Endodermal cell (in vitro differentiated cells): ENCODE results near the gene RAB4B. TPM values are rescaled to one million over a fixed set of nuclear protein-coding genes. Genes with fewer than 3 reads are reported as not detected.

Experiments used
- DNase-seq: peaks from one replicate; pipeline ENCODE4 v3.0.0-alpha.2; 2017
- H3K27ac ChIP-seq: 2 replicates; pipeline ENCODE4 v1.5.1; 2013; ENCODE audit warnings: mild to moderate bottlenecking, low read depth, low read length, moderate library complexity
- H3K27me3 ChIP-seq: 2 replicates; pipeline ENCODE4 v1.6.1; 2013; ENCODE audit warnings: mild to moderate bottlenecking, low read length, moderate library complexity; ENCODE audit not compliant: insufficient read depth, control insufficient read depth, poor library complexity, severe bottlenecking
- H3K36me3 ChIP-seq: 2 replicates; pipeline ENCODE4 v1.7.0; 2013; ENCODE audit warnings: mild to moderate bottlenecking, low read length, moderate library complexity; ENCODE audit not compliant: control insufficient read depth, insufficient read depth
- H3K4me1 ChIP-seq: one replicate; pipeline ENCODE4 v1.7.0; 2013; ENCODE audit warnings: low read length; ENCODE audit not compliant: control insufficient read depth, insufficient read depth
- H3K4me3 ChIP-seq: 2 replicates; pipeline ENCODE4 v1.5.1; 2013; ENCODE audit warnings: mild to moderate bottlenecking, low read length, moderate library complexity
- H3K9ac ChIP-seq: 2 replicates; pipeline ENCODE4 v1.6.1; 2013; ENCODE audit warnings: mild to moderate bottlenecking, low read length, moderate library complexity; ENCODE audit not compliant: poor library complexity, severe bottlenecking; ENCODE audit errors: extremely low read depth
- H3K9me3 ChIP-seq: 2 replicates; pipeline ENCODE4 v1.6.1; 2013; ENCODE audit warnings: mild to moderate bottlenecking, low read length, moderate library complexity; ENCODE audit not compliant: control insufficient read depth
- H3K27ac Mint-ChIP-seq: 2 replicates; pipeline ENCODE4 v1.8.0; 2020; ENCODE audit warnings: mixed read lengths
- H3K27me3 Mint-ChIP-seq: 2 replicates; pipeline ENCODE4 v1.8.0; 2021; ENCODE audit warnings: mild to moderate bottlenecking, mixed read lengths; ENCODE audit not compliant: insufficient read depth
- H3K36me3 Mint-ChIP-seq: 2 replicates; pipeline ENCODE4 v1.8.0; 2020; ENCODE audit warnings: low read depth, mixed read lengths
- H3K4me1 Mint-ChIP-seq: 2 replicates; pipeline ENCODE4 v1.8.0; 2020; ENCODE audit warnings: mixed read lengths
- H3K4me3 Mint-ChIP-seq: 2 replicates; pipeline ENCODE4 v1.8.0; 2020; ENCODE audit warnings: mild to moderate bottlenecking, moderate library complexity, mixed read lengths
- H3K9me3 Mint-ChIP-seq: 2 replicates; pipeline ENCODE4 v1.8.0; 2020; ENCODE audit warnings: mild to moderate bottlenecking, mixed read lengths
- WGBS, 2 experiments: methylation state at CpG; one replicate each; pipeline versions ENCODE4 v1.1.5 to v1.1.7; 2013; ENCODE audit warnings: missing lambda C conversion rate in 2 of 2, mixed read lengths in 1 of 2; ENCODE audit not compliant: insufficient coverage in 1 of 2, insufficient read length in 1 of 2; 5-methylcytosine and 5-hydroxymethylcytosine counted together
- total RNA-seq, 2 donors: library from RNA; stranded (reverse); fragmentation: NEBNext Ultra II Directional in 1 of 2; extraction: Animal tissue kit (Norgen Biotek cat#: 25700) in 1 of 2; gene quantifications; 2 replicates in 1 of 2; 3 replicates in 1 of 2; pipeline ENCODE4 v1.2.1, GENCODE V29; 2021
- TF ChIP-seq, protein P1 (sequence below): fragments of 200-600 bp; sonication (generic); conservative IDR thresholded peaks from 2 replicates; pipeline ENCODE4 v1.5.0; 2021; ENCODE audit warnings: antibody characterized with exemption, mild to moderate bottlenecking

Gene RAB4B
- total RNA-seq, 2 donors from 2014 or later: 29.2 to 34.1 TPM

DNA sequence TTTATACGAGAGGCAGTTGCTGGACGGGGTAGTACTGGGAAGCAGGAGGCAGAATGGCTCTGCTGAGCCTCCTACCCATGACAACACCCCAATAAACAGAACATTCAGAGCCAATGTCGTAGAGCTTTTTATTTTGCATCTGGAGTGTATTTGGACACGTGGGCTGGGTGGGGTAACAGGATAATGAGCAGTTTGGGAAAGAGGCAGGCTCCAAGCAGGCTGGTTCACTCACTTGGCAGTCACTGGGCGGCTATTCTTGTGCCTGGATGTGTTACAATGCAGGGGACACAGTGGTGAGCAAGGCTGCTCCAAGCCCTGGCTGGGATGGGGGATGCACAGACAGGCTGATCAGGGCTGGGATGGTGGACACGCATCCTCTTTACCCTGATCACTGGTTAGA, 37.3 kb upstream of the RAB4B start:
- peak overlapping the region; percentile 72 for H3K27ac ChIP-seq
- no peaks in the 10 kb centered on the region for H3K4me1 ChIP-seq
- DNase-seq: no peak
- H3K9ac ChIP-seq: no peak overlapping the region
- no peaks in the 10 kb centered on the region for H3K9me3 ChIP-seq
- Mint-ChIP-seq H3K27ac (peak overlapping the region; percentile 76), H3K36me3 (peaks cover 30% of the 10 kb centered on the region), H3K27me3 (no peaks in the 10 kb centered on the region), H3K9me3 (no peaks in the 10 kb centered on the region), H3K4me1 (peaks cover 3% of the 10 kb centered on the region), H3K4me3 (no peak overlapping the region)
- 90 to 91% methylated on average over 4 to 6 of the region's 6 CpGs for WGBS, 2 experiments
- TF ChIP-seq, protein P1, sequence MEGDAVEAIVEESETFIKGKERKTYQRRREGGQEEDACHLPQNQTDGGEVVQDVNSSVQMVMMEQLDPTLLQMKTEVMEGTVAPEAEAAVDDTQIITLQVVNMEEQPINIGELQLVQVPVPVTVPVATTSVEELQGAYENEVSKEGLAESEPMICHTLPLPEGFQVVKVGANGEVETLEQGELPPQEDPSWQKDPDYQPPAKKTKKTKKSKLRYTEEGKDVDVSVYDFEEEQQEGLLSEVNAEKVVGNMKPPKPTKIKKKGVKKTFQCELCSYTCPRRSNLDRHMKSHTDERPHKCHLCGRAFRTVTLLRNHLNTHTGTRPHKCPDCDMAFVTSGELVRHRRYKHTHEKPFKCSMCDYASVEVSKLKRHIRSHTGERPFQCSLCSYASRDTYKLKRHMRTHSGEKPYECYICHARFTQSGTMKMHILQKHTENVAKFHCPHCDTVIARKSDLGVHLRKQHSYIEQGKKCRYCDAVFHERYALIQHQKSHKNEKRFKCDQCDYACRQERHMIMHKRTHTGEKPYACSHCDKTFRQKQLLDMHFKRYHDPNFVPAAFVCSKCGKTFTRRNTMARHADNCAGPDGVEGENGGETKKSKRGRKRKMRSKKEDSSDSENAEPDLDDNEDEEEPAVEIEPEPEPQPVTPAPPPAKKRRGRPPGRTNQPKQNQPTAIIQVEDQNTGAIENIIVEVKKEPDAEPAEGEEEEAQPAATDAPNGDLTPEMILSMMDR: no peak
- H3K36me3 ChIP-seq: peaks cover 23% of the 10 kb centered on the region
- no peak overlapping the region for H3K4me3 ChIP-seq
- no peaks in the 10 kb centered on the region for H3K27me3 ChIP-seq

DNA sequence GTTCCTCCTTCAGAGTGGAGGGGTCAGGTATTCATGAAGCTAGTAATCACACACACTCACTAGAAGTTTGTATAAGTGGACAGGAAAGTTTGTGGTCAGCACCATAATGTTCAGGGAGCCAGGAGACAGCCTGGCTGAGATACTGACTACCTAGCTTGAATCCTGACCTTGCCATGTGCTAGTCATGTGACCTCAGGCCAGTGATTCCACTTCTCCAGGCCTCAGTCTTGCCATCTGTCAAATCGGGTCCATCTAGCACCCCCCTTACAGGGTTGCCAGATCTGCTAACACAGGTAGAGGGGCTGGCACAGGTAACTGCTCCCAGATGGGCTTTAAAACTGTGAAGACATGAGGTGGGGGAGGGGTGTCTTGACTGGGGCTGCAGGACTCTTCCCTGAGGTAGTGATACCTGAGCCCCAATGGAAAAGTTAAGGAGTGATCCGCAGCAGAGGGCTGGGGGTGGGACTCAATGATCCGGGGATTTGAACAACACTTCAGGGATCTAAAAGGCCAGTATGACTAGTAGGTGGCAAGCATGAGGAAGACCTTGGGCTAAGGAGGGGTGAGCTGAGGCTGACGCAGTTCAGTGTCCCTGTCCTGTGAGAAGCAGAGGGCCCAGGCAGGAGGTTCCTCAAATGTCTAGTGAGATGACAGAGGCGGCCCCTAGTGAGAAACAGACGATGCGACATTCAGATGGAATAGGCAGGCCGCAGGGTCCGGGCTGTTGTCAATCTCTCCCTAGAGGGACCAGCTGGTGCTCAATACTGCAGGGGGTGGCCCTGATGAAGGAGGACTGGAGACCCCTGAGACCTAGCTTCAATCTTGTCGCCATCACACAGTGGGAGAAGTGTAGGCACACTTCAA, 36.3 kb upstream of the RAB4B start:
- no peak for DNase-seq
- no peaks in the 10 kb centered on the region for H3K9me3 Mint-ChIP-seq
- H3K4me1 ChIP-seq: no peaks in the 10 kb centered on the region
- TF ChIP-seq, protein P1: no peak
- H3K36me3 ChIP-seq: peaks cover 20% of the 10 kb centered on the region
- no peaks in the 10 kb centered on the region for H3K9me3 ChIP-seq
- H3K27me3 Mint-ChIP-seq: no peaks in the 10 kb centered on the region
- no peak overlapping the region for H3K4me3 ChIP-seq
- 92 to 100% methylated on average over 3 to 10 of the region's 10 CpGs for WGBS, 2 experiments
- peak overlapping the region; percentile 11 for H3K27ac Mint-ChIP-seq
- no peak overlapping the region for H3K4me3 Mint-ChIP-seq
- H3K27ac ChIP-seq: no peak overlapping the region
- no peaks in the 10 kb centered on the region for H3K27me3 ChIP-seq
- peaks cover 24% of the 10 kb centered on the region for H3K36me3 Mint-ChIP-seq
- H3K9ac ChIP-seq: no peak overlapping the region
- H3K4me1 Mint-ChIP-seq: peaks cover 3% of the 10 kb centered on the region

DNA sequence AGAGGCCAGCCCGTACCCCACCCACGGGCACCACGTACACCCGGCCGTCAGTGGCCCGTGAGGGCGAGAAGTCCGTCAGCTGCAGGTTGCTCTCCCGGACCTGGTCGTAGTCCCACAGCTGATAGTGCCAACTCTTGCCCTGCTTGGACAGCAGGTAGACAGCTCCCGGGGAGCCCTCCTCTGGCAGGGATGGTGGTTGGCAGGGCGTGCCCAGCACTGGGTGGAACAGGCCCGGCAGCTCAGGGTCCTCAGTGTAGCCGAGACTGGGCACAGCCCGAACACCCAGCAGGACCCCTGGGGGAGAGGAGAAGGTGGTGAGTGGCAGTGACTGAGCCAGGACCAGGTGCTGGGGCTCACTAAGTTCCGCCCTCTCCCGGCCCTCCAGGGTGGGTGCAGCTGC, 35.6 kb upstream of the RAB4B start:
- Histone ChIP-seq H3K27me3 (no peaks in the 10 kb centered on the region), H3K4me1 (no peaks in the 10 kb centered on the region), H3K4me3 (no peak overlapping the region), H3K9me3 (no peaks in the 10 kb centered on the region), H3K36me3 (peaks cover 13% of the 10 kb centered on the region), H3K9ac (no peak overlapping the region), H3K27ac (no peak overlapping the region)
- Mint-ChIP-seq H3K4me1 (peaks cover 3% of the 10 kb centered on the region), H3K27ac (no peak overlapping the region), H3K4me3 (no peak overlapping the region), H3K27me3 (no peaks in the 10 kb centered on the region), H3K9me3 (no peaks in the 10 kb centered on the region), H3K36me3 (peaks cover 19% of the 10 kb centered on the region)
- TF ChIP-seq, protein P1: peak; percentile 16
- DNase-seq: no peak
- 92 to 96% methylated on average over 13 to 17 of the region's 17 CpGs for WGBS, 2 experiments
